Smooth muscle cell of the coronary artery (primary cell): Measurements from ENCODE around the gene OR5D13. TPM values are rescaled to one million over a fixed set of nuclear protein-coding genes. Genes with fewer than 3 reads are reported as not detected.

Experiments used
- total RNA-seq: library from RNA; depleted of rRNA; stranded (reverse); fragments of >200 nt; gene quantifications from 2 replicates; pipeline ENCODE4 v1.2.3, GENCODE V29; 2014; ENCODE audit warnings: low replicate concordance

Gene OR5D13, protein sequence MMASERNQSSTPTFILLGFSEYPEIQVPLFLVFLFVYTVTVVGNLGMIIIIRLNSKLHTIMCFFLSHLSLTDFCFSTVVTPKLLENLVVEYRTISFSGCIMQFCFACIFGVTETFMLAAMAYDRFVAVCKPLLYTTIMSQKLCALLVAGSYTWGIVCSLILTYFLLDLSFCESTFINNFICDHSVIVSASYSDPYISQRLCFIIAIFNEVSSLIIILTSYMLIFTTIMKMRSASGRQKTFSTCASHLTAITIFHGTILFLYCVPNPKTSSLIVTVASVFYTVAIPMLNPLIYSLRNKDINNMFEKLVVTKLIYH
- total RNA-seq = not detected in 2 replicates

DNA sequence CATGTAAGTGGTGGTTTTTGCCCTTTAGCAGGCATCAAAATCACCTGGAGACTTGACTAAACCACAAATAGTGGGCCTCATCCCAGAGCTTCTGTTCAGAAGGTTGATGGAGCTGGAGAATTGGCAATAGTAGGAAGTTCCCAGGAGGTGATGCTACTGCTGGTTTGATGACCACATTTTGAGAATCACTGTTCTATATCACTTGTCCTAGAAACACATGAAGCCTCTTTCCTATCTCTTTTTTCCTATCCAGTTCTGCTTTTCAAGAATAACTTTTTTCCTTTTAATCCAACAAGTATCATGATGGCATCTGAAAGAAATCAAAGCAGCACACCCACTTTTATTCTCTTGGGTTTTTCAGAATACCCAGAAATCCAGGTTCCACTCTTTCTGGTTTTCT lies at the start of gene OR5D13:
OR5D13 (plus strand) TSS at position 301 of the 400 bp plus-strand sequence; CDS start at position 301, 0 bp downstream.

DNA sequence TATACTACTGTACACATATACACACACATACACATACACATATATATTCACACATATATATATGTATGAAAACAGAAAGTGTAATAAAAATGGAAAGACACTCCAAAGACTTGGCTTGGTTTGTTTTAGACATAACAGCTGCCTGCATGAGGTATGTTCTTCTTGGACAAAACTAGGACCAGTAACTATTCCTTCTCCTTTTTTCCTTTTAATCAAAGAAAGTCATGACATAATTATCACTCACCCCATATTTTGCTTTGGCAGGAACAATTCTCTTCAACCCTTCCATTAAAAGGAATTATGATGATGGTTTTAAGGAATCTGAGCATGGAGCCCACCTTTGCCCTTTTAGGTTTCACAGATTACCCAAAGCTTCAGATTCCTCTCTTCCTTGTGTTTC lies 22.0 kb downstream of the OR5D13 start, which contains the start of gene OR5D14:
OR5D14 (plus strand) TSS at position 301 of the 400 bp plus-strand sequence; CDS start at position 301, 0 bp downstream.

DNA sequence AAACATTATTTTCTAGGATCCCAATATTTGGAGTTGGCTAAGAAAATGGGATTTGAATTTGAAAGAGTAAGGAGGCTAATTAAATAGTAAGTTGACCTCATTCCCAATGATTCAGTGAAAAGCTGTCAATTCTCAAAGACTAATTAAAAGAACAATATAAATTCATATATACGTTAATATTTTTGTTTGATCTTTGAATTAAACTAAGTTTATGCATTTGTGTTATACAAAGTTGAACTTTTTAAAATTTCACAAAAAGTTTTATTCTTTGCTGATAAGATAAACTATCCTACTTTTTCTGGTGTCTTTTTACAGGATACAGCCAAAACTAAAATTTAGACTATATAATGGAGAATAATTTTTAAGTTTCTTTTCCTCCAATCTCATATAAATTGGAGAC lies 37.8 kb downstream of the OR5D13 start, which contains the start of gene OR5L1:
OR5L1 (plus strand) TSS at position 301 of the 400 bp plus-strand sequence. CDS start 100 bp downstream, outside the sequence.

DNA sequence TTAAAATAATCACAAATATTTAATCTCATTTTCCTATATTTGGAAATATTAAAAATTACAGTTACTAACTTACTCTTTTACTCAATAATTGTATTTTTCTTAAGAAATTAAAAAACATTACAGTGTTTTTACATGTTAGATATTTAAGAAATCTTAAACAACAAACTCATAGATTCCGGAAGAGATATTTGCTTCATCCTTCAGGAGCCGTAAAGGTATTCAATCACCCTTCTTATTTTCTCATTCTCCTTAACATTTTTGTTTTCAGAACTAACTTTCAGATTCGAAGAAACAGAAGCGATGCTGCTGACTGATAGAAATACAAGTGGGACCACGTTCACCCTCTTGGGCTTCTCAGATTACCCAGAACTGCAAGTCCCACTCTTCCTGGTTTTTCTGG lies 46.1 kb downstream of the OR5D13 start, which contains the start of gene OR5D18:
OR5D18 (plus strand) TSS at position 301 of the 400 bp plus-strand sequence; CDS start at position 301, 0 bp downstream.

Other genes starting within 250 kb of the OR5D13 start
- gene OR4C15, start 219.0 kb upstream of the OR5D13 start, total RNA-seq = not detected in 2 replicates
- gene OR4C16, start 201.3 kb upstream of the OR5D13 start, total RNA-seq = not detected in 2 replicates
- under 0.01 TPM in 1 of 2 replicates, not detected in the other for gene OR4C11, start 165.8 kb upstream of the OR5D13 start, total RNA-seq
- not detected in 2 replicates for gene OR4P4, start 138.3 kb upstream of the OR5D13 start, total RNA-seq
- not detected in 2 replicates for gene OR4S2, start 125.1 kb upstream of the OR5D13 start, total RNA-seq
- gene OR4C6, start 111.2 kb upstream of the OR5D13 start, total RNA-seq = not detected in 2 replicates
- gene OR5D14, start 22.1 kb downstream of the OR5D13 start, total RNA-seq = not detected in 2 replicates
- not detected in 2 replicates for gene OR5L1, start 37.9 kb downstream of the OR5D13 start, total RNA-seq
- not detected in 2 replicates for gene OR5D18, start 46.2 kb downstream of the OR5D13 start, total RNA-seq
- gene OR5L2, start 53.8 kb downstream of the OR5D13 start, total RNA-seq = not detected in 2 replicates
- gene OR5D16, start 65.3 kb downstream of the OR5D13 start, total RNA-seq = not detected in 2 replicates
- gene TRIM51, start 109.9 kb downstream of the OR5D13 start, total RNA-seq = not detected in 2 replicates
- not detected in 2 replicates for gene OR5W2, start 141.1 kb downstream of the OR5D13 start, total RNA-seq
- gene OR5I1, start 163.0 kb downstream of the OR5D13 start, total RNA-seq = not detected in 2 replicates
- not detected in 2 replicates for gene OR10AG1, start 196.5 kb downstream of the OR5D13 start, total RNA-seq
- not detected in 2 replicates for gene OR5F1, start 221.2 kb downstream of the OR5D13 start, total RNA-seq